ENCODE results near the gene AGA. TPM values are rescaled to one million over a fixed set of nuclear protein-coding genes. Genes with fewer than 3 reads are reported as not detected.

Gene AGA
- total and polyA plus RNA-seq, 10 of the 15 experiments (the other 5 are each of a cell fraction or from before 2014, with no cell fraction given), result 17.1 to 37.6 (median 24.5) TPM

GRCh38 chr4:177411996-177412395, 30.2 kb downstream of the AGA start:
- intact Hi-C loops (cut with micrococcal nuclease; ENCODE audit: unreplicated experiment), result no loop called here
- no peaks in the 10 kb centered on the region for H3K4me1 ChIP-seq (ENCODE audit: control insufficient read depth, insufficient read depth, low read length)
- H3K9ac ChIP-seq (ENCODE audit: control insufficient read depth, insufficient read depth, low read length), result no peak overlapping the region
- BruUV-seq (replicated peaks), result no TSS peak
- H4K20me1 ChIP-seq (ENCODE audit: control insufficient read depth, insufficient read depth), result no peaks in the 10 kb centered on the region
- no peak overlapping the region for H3K4me3 ChIP-seq
- no peak overlapping the region for H3K27ac ChIP-seq (ENCODE audit: control insufficient read depth, insufficient read depth)
- ChIA-PET SMC1A (ENCODE audit: uncharacterized antibody, unreplicated experiment) (interaction anchor here (1.0 to 1.4 kb wide), 2 partner anchors 9 to 162 kb away, joined by 3 to 4 read pairs; no protein-coding TSS in a partner anchor), POLR2A (no interaction called here), CTCF (no interaction called here), RAD21 (ENCODE audit: unreplicated experiment) (no interaction called here)
- no peak for DNase-seq (ENCODE audit: low read depth, low spot score)
- ATAC-seq, result no peak
- no peak overlapping the region for H3K4me2 ChIP-seq (ENCODE audit: control insufficient read depth, insufficient read depth)
- 21% methylated on average over 5 of the region's 5 CpGs for WGBS (ENCODE audit: insufficient coverage, insufficient replicate concordance, low lambda C conversion rate, missing lambda C conversion rate)
- no peak for FAIRE-seq
- no peaks in the 10 kb centered on the region for H3K36me3 ChIP-seq (ENCODE audit: control insufficient read depth in 2 of 2, insufficient read depth in 2 of 2, low read length in 1 of 2)
- no peaks in the 10 kb centered on the region for H3K79me2 ChIP-seq (ENCODE audit: control insufficient read depth, insufficient read depth, low read length)
- in situ Hi-C loops (cut with MboI), result no loop called here
- no peak overlapping the region for H2AFZ ChIP-seq (ENCODE audit: control insufficient read depth, low read depth, low read length)
- H3K27me3 ChIP-seq (replicated peaks in 1 of 2; ENCODE audit: control insufficient read depth in 2 of 2, insufficient read depth in 2 of 2, low read length in 1 of 2), result no peaks in the 10 kb centered on the region
- TF ChIP-seq TBL1XR1 (IDR thresholded peaks at IDR 0.05; ENCODE audit: low read depth, low read length) (no peak), TAF1 (IDR thresholded peaks at IDR 0.05; ENCODE audit: borderline replicate concordance, low read depth, low read length) (no peak), RFX5 (IDR thresholded peaks at IDR 0.05; ENCODE audit: low read depth, low read length) (no peak)
- no peaks in the 10 kb centered on the region for H3K9me3 ChIP-seq (replicated peaks; ENCODE audit: control insufficient read depth, insufficient read depth, low read length)

GRCh38 chr4:177410566-177410965, 31.7 kb downstream of the AGA start:
- no peak for TF ChIP-seq ZBTB33 (IDR thresholded peaks at IDR 0.05)
- no peak for TF ChIP-seq CHD4 (IDR thresholded peaks at IDR 0.05)
- no peak overlapping the region for H3K27ac ChIP-seq (ENCODE audit: control insufficient read depth, insufficient read depth)
- no peaks in the 10 kb centered on the region for H3K27me3 ChIP-seq (replicated peaks in 1 of 2; ENCODE audit: control insufficient read depth in 2 of 2, insufficient read depth in 2 of 2, low read length in 1 of 2)
- H3K4me2 ChIP-seq (ENCODE audit: control insufficient read depth, insufficient read depth), result no peak overlapping the region
- FAIRE-seq (no peak), ATAC-seq (no peak), DNase-seq (ENCODE audit: low read depth, low spot score) (no peak)
- no peak overlapping the region for H3K9ac ChIP-seq (ENCODE audit: control insufficient read depth, insufficient read depth, low read length)
- no peaks in the 10 kb centered on the region for H3K9me3 ChIP-seq (replicated peaks; ENCODE audit: control insufficient read depth, insufficient read depth, low read length)
- ChIA-PET RAD21 (ENCODE audit: unreplicated experiment) (no interaction called here), SMC1A (ENCODE audit: uncharacterized antibody, unreplicated experiment) (no interaction called here), POLR2A (no interaction called here), CTCF (no interaction called here)
- no peaks in the 10 kb centered on the region for H3K79me2 ChIP-seq (ENCODE audit: control insufficient read depth, insufficient read depth, low read length)
- H3K4me1 ChIP-seq (ENCODE audit: control insufficient read depth, insufficient read depth, low read length), result no peaks in the 10 kb centered on the region
- H3K36me3 ChIP-seq (ENCODE audit: control insufficient read depth in 2 of 2, insufficient read depth in 2 of 2, low read length in 1 of 2), result no peaks in the 10 kb centered on the region
- H2AFZ ChIP-seq (ENCODE audit: control insufficient read depth, low read depth, low read length), result no peak overlapping the region
- intact Hi-C loops (cut with micrococcal nuclease; ENCODE audit: unreplicated experiment), result no loop called here
- no peak overlapping the region for H3K4me3 ChIP-seq
- BruUV-seq (replicated peaks), result no TSS peak
- H4K20me1 ChIP-seq (ENCODE audit: control insufficient read depth, insufficient read depth), result no peaks in the 10 kb centered on the region
- in situ Hi-C loops (cut with MboI), result no loop called here
